GM18870 (cell line): Measurements from ENCODE around the gene CTU1.

Experiments used
- ATAC-seq: cut with Tn5 transposase; IDR thresholded peaks from one replicate; pipeline ENCODE4 v1.9.1; 2021; ENCODE audit warnings: moderate library complexity; ENCODE audit not compliant: unreplicated experiment

CTU1 gene

DNA sequence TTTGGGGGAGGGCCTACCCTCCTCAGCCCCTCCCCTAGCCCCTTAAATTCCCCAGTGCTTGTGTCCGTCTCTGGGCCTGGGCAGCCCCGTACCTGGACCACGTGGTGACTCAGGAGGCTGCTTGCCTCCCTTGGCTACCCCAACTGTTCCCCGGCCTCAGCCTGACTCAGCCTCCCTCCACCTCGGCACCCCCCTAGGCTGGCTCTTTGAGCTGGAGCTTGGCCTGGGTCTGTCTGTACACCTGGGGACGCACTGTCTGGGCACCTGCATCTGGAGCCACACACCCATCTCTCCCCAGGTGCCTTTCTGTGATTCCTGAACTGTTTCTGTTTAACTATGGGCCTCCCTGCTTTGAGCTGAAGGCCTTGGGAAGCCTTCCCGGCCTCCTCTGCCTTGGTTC, 23.7 kb downstream of the CTU1 start:
- ATAC-seq = no peak

DNA sequence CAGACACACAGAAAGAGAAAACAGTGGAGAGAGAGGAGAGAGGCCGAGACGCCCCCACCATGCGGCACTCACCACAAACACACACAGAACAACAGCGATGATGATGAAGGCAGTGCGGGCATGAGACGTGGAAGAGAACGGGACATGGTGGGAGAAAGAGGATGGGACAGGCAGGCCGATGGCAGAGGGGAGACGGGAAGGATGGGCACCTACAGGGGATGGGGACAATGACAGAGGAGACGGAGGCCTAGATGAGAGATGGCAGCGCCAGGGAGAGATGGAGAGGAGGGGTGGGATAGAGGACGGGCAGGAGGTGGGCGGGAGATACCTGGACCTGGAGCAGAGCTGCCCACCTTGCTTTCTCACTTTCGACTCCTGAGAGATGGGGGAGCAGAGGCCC, 24.4 kb downstream of the CTU1 start:
- no peak for ATAC-seq

DNA sequence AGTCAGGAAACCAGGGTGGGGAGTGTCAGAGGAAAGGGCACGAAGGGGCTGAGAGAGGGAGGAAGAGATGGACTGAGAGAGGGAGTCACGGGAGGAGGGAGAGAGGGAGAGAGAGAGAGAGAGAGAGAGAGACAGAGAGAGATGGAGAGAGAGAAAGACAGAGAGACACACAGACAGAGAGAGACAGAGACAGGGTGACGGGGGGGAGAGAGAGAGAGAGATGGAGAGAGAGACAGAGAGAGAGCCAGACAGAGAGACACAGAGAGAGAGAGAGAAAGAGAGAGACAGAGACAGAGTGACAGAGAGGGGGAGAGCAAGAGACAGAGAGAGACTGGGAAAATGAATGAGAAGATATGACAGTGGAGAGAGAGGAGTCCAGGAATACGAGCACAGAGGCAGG, 25.0 kb downstream of the CTU1 start:
- ATAC-seq = no peak

DNA sequence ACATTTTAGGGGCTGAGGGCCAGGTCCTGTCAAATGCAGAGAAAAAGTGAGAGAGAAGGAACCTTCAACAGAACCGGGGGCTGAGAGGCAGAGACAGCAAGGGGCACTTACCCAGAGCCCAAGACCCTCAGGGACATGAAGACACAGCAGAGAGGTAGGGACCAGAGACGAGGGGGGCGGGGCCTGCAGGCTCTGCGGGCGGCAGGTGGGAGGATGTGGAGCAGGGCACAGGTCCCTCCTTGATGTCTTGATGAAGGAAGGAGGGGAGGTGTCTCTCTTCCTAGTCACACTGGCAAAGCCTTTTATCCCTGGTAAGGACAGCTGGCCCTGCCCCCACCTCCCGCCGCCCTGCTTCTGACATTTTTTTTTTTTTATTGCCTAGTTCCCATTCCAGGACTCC, 25.6 kb downstream of the CTU1 start, which contains the start of gene KLK14:
KLK14 (minus strand) TSS at position 277 of the 400 bp plus-strand sequence; CDS start at position 4, 273 bp downstream.
- no peak for ATAC-seq

DNA sequence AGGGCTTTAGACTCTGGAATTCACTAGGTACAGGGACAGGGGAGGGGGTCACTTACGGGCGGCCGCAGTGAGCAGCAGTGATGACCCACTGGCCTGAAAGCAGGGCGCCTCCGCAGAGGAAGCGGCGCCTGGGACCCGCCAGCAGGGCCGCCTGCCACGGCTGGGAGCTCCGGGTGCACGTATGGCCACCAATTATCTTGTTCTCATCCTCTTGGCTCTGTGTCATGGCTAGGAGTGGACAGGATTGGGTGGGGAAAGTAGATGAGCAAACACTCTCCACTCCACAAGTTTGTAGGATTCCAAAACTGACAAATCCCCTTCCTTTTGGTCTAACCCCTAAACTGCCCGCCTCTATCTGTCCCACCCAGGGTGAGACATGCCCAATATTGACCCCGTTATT, 26.7 kb downstream of the CTU1 start:
- ATAC-seq = no peak

DNA sequence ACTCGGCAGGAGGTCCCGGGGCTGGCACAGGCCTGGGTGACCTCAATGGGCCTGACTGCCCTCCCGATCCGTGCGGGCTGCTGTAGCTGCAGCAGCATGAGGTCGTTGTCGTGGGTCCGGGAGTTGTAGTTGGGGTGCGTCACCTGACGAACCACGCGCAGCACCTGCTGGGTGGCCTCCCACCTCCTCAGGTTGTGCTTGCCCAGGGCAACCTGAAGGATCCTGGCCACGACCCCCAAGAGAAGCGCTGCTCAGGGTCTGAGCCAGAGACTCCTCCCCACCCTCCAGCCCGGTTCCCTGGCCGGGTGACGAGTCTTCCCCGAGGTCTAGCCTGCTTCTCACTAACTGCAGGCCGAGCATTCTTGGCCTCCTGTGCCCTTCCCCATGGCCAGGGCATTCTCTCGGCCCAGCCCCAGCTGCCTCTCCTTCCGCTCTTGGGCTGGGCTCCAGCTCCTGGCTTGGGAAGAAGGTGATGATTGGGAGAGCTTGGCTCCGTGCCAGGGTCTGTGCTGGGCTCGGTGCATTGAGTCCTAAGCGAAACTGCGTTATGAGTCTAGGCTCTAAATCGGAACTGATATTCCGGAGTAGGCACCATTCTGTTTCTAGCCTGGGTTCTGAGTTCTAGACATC, 28.6 kb downstream of the CTU1 start:
- ATAC-seq = no peak

DNA sequence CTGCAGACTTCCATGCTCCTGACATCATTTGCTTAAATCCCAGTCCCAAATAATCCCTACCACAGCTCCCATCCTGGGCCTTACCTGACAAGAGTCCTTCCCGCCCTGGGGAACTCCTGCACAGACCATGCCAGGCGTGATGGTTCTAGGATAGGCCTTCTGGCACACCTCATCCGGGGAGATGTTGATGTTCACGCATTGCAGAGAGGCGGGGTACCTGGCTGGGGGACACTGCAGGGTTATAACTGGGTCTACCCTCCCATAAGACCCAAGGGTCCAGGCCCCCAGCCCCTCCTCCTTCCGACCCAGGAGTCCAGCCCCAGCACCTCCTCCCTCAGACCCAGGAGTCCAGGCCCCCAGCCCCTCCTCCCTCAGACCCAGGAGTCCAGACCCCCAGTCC, 29.5 kb downstream of the CTU1 start:
- no peak for ATAC-seq

DNA sequence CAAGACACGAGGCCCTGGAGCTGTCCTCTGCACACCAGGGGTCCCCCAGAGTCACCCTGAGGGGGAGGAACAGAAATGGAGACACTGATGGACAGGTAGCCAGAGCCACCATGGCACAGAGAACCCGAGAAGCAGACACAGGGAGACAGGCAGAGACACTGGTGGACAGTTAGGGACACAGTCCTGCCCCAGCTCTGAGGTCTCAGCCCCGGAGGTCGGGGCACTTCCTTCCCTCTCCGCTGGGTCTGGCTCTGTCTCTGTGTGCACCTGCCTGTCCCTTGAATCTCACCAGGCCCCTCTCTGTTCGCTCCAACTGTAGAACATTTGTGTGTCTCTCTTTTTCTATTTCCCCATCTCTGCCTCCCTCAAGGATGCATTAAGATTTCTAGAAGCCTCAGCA, 30.1 kb downstream of the CTU1 start:
- no peak for ATAC-seq

DNA sequence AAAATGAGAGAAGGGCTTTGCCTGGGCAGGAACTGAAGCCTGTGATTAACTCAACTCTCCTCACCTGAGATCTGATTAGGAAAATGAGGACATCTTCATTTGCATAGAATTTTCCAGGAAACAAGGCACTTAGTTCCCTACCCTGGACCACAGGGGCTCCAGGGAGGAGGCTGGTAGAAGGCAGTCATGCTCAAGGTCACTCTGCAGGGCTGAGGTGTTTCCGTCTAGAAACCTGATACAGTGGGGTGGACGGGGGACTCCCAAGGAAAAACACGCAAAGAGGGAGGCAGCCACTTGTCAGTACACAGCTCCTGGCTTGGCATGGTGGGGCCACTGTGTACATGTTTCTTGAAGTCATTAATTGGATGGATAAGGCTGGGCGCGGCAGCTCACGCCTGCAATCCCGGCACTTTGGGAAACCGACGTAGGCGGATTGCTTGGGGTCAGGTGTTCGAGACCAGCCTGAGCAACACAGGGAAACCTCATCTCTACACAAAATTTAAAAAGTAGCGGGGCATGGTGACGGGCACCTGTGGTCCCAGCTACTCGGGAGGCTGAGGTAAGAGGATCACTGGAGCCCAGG, 31.5 kb downstream of the CTU1 start:
- ATAC-seq = no peak

DNA sequence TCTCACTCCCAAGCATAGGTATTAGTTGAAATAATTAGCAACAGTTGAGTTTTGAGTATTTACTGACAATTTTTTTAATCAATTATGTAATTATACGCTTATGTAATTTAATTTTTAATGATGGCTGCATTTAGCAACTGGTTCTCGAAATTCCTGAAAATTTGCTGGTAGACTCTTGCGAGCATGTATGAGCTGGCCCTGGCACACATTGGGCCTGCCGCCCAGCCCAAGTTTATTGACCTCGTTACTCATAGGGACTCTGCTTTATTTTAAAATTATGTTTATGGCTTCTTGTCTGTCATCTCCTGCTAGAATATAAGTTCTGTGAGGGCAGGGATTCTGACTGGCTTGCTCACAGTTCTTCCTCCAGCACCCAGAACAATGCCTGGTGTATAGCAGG, 32.2 kb downstream of the CTU1 start:
- ATAC-seq = no peak

DNA sequence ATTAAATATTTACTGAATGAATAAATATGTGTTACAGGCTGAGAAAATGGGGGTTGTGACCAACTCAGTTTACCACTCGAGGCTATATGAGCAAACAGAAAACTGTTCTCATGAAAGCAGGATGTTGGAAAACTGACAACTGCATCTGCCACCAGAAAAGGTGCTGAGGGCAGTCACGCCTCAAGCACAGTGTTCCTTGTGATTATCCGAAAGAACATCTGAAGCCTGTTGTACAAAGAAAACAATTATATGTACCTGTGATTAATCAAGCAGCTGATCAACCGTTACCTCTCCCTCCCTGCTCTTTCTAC, 37.2 kb downstream of the CTU1 start:
- no peak for ATAC-seq

DNA sequence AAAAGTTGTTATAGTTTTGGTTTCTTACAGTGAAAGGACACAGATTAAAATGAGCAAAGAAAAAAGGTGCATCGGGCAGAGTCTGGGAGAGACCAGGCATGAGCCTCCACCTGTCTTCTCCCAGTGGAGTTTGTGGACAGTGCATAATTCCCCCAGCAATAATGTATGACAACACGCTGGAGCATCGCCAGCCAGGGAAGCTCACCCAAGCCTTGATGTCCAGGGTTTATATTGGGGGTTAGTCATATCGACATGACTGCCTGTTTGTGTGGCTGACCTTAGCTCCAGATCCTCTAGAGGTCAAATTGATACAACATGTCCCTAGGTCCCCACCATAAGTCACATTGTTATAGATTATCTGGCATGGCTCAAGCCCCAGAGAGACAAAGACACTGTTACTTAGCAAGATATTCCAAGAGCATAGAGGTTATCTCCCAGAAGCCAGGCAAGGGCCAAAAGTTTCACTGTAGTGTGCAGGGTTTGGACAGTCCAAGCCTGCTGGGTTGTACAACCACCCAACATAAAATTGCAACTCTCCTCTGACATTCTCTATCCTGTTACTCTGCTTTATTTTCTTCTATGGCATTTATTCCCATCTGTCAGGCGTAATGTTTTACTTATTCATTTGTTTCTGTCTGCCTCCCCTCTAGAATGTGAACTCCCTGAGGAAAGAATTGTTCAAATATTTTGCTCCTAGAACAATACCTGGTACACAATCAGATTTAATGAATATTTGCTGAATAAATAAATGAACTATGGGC, 37.7 kb downstream of the CTU1 start:
- ATAC-seq = no peak

DNA sequence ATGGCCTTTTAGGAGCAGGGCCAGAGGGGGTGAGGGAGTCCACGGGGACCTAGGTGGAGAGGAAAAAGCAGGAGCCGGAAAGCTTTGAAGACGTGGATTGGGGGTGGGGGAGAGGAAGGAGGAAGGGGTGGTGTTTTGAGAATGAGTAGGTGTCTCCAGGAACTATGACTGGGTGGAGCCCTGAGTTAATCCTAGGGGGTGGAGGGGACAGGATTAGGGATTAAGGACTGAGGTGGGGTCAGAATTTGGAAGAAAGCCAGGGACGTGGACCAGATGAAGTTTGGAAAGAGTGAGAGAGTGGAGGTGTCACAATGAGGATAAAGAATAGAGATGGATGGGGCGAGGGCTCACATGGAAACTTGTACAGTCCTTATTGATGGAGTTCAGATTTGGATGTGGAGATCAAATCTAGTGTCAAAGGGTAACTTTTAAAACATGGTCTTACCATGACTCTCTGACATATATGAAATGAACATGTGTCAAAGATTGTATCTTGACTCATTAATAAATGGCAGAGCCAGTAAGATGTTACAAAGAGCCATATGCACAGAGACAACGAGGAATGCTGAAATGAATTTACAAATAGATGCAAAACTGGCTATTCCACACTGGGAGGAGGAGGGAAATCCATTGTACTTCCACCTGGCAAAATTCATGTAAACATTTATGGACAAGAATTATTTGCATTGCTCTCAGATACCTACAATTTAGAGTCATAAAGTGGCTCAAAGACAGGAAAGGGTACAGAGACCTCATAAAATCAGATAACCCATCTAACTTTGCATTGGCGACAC, 41.6 kb downstream of the CTU1 start:
- no peak for ATAC-seq

DNA sequence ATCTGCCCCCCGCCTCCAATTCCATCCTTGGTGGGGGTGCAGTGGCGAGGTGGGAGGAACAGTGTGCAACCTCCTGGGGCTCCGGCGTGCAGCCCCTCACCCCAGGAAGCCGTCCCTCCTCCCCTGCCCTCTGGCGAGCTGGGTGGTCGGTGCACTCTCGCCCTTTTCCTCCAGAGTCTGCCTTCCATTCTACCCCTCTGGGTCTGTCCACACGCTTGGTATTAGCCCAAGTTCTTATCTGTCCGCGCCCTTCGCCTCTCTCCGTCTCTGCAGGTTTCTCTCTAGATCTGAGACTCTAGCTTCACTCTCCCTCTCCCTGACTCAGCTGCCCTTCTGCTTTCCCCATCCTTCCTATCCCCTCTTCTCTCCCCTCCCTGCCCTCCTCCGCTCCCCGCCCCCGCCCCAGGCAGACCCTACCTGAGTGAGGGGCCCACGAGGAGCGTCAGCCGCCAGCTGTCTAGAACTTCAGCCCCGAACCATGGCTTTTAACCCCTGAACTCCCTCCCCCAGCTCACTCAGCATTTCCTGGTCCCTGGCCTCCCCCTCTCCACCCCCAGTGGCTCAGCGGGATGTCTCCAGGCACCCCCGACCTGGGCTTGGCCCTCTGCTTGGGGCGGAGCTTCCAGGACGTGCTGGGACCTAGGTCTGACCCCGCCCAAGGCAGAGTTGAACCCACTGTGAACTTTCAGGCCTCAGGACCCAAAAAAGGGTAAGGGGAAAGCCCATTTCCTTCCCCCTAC, 42.8 kb downstream of the CTU1 start:
- no peak for ATAC-seq

DNA sequence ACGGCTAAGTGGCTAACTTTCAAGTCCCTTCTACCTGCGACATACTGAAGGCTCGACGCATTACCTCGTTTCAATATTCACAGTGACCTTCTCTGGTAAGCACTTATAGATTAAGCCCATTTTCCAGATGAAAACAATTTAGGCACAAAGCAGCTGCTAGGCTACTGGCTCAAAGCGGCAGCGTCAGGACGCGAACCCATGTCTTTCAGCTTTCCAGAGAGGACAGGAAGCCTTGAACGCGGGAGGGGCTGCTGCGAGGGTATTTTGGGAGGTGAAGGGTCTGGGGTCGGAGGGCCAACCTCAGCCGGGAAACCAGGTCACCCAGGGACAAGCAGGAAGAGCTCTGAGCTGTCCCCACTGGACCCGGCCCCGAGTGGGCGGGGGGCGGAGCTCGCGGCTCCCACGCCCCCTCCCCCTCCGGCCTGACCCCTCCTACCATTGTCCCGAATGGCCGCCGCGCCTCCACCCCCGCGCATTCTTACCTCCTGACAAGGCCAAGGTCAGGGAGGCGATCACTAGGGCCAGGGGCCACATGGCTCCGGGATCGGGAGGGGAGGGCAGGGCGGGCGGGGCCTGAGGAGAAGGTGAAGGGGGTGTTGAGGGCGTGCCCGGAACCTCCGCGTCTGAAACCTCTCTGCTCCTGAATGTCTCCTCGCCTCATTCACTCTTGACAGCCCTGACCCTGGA, 43.5 kb downstream of the CTU1 start, which contains the start of gene KLK13:
KLK13 (minus strand) TSS at position 559 of the 687 bp plus-strand sequence; CDS start at position 534, 25 bp downstream.
- no peak for ATAC-seq

DNA sequence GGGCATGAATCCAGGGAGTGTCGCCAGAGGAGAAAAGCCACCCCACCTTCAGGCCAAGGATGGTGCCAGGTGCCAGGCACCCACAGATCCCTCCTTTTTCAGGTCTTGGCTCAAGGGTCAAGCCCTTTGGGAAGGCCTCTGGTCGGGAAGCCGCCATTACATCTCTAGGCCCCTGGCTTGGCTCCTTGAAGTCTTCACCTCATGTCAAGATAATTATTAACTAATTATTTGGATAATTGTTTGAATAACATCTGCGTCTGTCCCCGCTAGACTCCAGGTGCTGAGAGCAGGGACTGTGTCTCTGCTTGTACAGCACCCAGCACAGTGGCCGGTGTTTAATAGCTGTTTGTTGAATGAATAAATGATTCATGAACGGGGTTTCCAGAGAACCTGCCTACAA, 44.5 kb downstream of the CTU1 start:
- no peak for ATAC-seq

DNA sequence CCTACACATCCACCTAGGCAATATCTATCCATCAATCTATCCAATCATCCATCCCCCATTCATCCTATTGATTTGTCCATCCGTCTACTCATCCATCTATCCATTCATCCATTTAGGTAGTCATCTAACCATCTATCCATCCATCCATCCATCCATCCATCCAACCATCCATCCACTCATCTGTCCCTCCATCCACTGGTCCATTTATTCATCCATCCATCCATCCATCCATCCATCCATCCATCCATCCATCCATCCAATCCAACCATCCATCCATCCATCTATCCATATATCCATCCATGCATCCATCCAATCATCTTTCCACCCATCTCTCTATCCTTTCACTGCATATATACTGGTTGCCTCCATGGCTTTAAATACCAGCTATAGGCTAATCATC, 47.2 kb downstream of the CTU1 start:
- ATAC-seq = no peak

DNA sequence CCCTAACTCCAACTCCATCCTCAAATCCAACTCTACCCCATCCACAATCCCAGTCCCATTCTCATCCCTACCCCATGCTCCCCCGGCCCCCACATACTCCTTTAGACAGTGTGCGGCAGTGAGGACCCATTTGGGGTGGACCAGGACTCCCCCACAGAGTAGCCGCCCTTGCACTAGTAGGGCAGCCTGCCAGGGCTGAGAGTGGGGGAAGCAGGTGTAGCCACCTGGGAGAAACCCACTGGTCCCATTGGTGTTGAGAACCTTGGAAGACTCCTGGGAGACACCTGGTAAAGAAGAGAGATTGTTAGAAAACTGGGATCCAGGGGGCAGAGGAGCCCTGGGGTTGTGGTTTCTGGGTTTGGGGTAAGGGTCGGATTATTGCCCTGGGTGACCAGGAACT, 47.9 kb downstream of the CTU1 start:
- ATAC-seq = no peak

DNA sequence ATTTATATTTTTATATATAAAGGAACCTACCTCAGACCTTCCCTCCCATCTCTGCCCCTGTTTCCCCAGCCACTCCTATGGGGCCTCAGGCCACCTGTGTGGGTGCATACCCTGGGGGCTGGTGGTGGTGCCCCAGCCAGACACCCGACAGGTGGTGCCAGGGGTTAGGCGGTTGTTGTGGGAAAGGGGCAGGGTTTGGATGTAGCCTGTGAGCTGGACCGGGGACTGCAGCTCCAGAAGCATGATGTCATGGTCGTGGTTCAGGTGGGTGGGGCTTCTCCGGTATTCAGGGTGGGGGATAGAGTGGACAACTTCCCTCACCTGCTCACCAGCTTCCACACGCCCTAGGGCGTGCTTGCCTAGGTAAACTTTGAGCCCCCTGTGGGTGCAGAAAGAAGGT, 48.5 kb downstream of the CTU1 start:
- no peak for ATAC-seq

DNA sequence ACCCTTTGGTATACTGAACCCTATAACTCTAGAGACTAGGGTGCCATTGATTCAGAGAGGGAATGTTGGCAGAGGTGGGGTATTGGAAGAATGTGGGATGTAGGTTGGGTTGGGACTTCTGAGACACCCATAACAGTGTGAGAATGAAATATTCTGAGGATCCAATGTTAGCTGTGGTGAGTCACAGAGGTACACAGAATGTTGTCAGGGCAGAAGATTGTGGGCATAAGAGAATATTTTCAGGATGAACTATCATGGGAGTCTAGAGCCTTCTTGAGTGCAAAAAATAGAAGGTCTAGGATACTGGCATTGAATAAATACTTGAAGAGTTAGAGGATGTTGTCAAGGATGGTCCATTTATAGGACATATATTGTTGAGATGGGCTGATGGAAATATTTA, 52.3 kb downstream of the CTU1 start:
- ATAC-seq = no peak
